Endothelial cell of umbilical vein (primary cell): Measurements from ENCODE around the gene PHEX. TPM values are rescaled to one million over a fixed set of nuclear protein-coding genes. Genes with fewer than 3 reads are reported as not detected.
A peak's percentile ranks its signal among the peaks of the same experiment; 100 is the strongest.

ENCODE experiments used
- BruUV-seq: library from RNA; stranded (reverse); fragments of 400-500 nt; replicated peaks from 2 replicates; lab custom pipeline; 2021; lab: Mats Ljungman, UMichigan
- CTCF ChIA-PET: fragments of 300-600, 350-600 bp; sonication (Branson Sonifier 250); formaldehyde crosslinking; loops from one replicate; lab custom pipeline; 2021; ENCODE audit warnings: antibody characterized with exemption, inconsistent platforms; lab: Charles Lee
- POLR2A ChIA-PET: fragments of 300-600, 350-600 bp; sonication (Branson Sonifier 250); formaldehyde crosslinking; loops from one replicate; lab custom pipeline; 2021; ENCODE audit warnings: antibody characterized with exemption, inconsistent platforms; lab: Charles Lee
- DNase-seq: peaks from one replicate; pipeline ENCODE4 v3.0.0-alpha.2; 2011; ENCODE audit warnings: low read depth, low spot score
- FAIRE-seq: peaks from 2 replicates; lab custom pipeline; 2011; peaks lifted over from hg19 to GRCh38; lab: Jason Lieb, UNC
- H2AFZ ChIP-seq: 2 replicates; pipeline ENCODE4 v1.6.0; 2012; ENCODE audit warnings: low read depth, low read length, control low read depth, inconsistent platforms
- H3K27ac ChIP-seq: 2 replicates; pipeline ENCODE4 v1.5.1; 2011; ENCODE audit warnings: low read depth, mild to moderate bottlenecking, control low read depth, low read length, moderate library complexity; ENCODE audit not compliant: insufficient read depth
- H3K27me3 ChIP-seq, 2 experiments: 2 replicates each; pipeline versions ENCODE4 v1.6.0 to v1.6.1; 2011; ENCODE audit warnings: low read length in 2 of 2, mixed read lengths in 1 of 2; ENCODE audit not compliant: control insufficient read depth in 2 of 2, insufficient read depth in 2 of 2
- H3K36me3 ChIP-seq, 2 experiments: 2 replicates in 1 of 2; 3 replicates in 1 of 2; pipeline ENCODE4 v1.5.1; 2011; ENCODE audit warnings: low read length in 2 of 2, mild to moderate bottlenecking in 1 of 2, moderate library complexity in 1 of 2; ENCODE audit not compliant: control insufficient read depth in 2 of 2, insufficient read depth in 2 of 2; ENCODE audit errors: extremely low read depth in 1 of 2
- H3K4me1 ChIP-seq: 3 replicates; pipeline ENCODE4 v1.5.1; 2011; ENCODE audit warnings: mild to moderate bottlenecking, low read length; ENCODE audit not compliant: control insufficient read depth, insufficient read depth; ENCODE audit errors: extremely low read depth
- H3K4me2 ChIP-seq: 2 replicates; pipeline ENCODE4 v1.6.1; 2011; ENCODE audit warnings: low read length, control low read depth, mixed read lengths; ENCODE audit not compliant: insufficient read depth
- H3K4me3 ChIP-seq, 3 experiments: fragments of 200-600 bp in 1 of 3; sonication (generic), shearing (Covaris generic) in 1 of 3; replicated peaks in 1 of 3; 2 replicates each; pipeline ENCODE4 v1.5.1; 2011 to 2016; ENCODE audit warnings: control low read depth in 3 of 3, low read length in 3 of 3, mild to moderate bottlenecking in 2 of 3, inconsistent platforms in 1 of 3, low read depth in 1 of 3, moderate library complexity in 1 of 3; ENCODE audit not compliant: insufficient read depth in 1 of 3
- H3K79me2 ChIP-seq: 2 replicates; pipeline ENCODE4 v1.6.0; 2012; ENCODE audit warnings: low read length, inconsistent platforms; ENCODE audit not compliant: control insufficient read depth, insufficient read depth
- H3K9ac ChIP-seq: replicated peaks from 2 replicates; pipeline ENCODE3; 2011; ENCODE audit warnings: low read length, control low read depth; ENCODE audit not compliant: insufficient read depth; ENCODE audit errors: extremely low read depth
- H3K9me1 ChIP-seq: replicated peaks from 3 replicates; pipeline ENCODE4 v1.6.0; 2011; ENCODE audit warnings: mild to moderate bottlenecking, low read length; ENCODE audit not compliant: control insufficient read depth, insufficient read depth; ENCODE audit errors: extremely low read depth
- H3K9me3 ChIP-seq: replicated peaks from 2 replicates; pipeline ENCODE4 v1.5.1; 2012; ENCODE audit warnings: low read length, inconsistent platforms; ENCODE audit not compliant: control insufficient read depth, insufficient read depth
- H4K20me1 ChIP-seq: replicated peaks from 2 replicates; pipeline ENCODE3; 2011; ENCODE audit warnings: mild to moderate bottlenecking, low read length; ENCODE audit not compliant: control insufficient read depth, insufficient read depth; ENCODE audit errors: extremely low read depth
- EZH2 ChIP-seq: IDR thresholded peaks from 2 replicates; pipeline ENCODE4 v1.6.1; 2012; ENCODE audit warnings: borderline replicate concordance, low read depth, mild to moderate bottlenecking, moderate library complexity, low read length, inconsistent platforms; ENCODE audit not compliant: severe bottlenecking
- FOS ChIP-seq: IDR thresholded peaks from 2 replicates; pipeline ENCODE4 v1.6.1; 2011; ENCODE audit warnings: mild to moderate bottlenecking, low read length, moderate library complexity, borderline replicate concordance; ENCODE audit not compliant: insufficient read depth
- GATA2 ChIP-seq: IDR thresholded peaks from 2 replicates; pipeline ENCODE4 v1.7.0; 2011; ENCODE audit warnings: low read depth, mild to moderate bottlenecking, moderate library complexity, mixed read lengths, low read length; ENCODE audit not compliant: insufficient read length, insufficient read depth
- JUN ChIP-seq: IDR thresholded peaks from 2 replicates; pipeline ENCODE4 v1.6.1; 2011; ENCODE audit warnings: borderline replicate concordance, low read depth; ENCODE audit not compliant: insufficient read length, insufficient read depth
- MYC ChIP-seq: IDR thresholded peaks from one replicate; pipeline ENCODE4 v1.6.1; 2011; ENCODE audit warnings: mild to moderate bottlenecking, low read depth, low read length
- POLR2A ChIP-seq: IDR thresholded peaks from 2 replicates; pipeline ENCODE4 v1.6.1; 2012; ENCODE audit warnings: low read depth, mild to moderate bottlenecking, control low read depth, low read length
- POLR2AphosphoS5 ChIP-seq: IDR thresholded peaks from 2 replicates; pipeline ENCODE4 v1.6.1; 2012; ENCODE audit warnings: low read depth, mild to moderate bottlenecking, control low read depth, low read length, moderate library complexity; ENCODE audit not compliant: insufficient read depth
- dilution Hi-C: fragments of 300-500 bp; cut with MboI; formaldehyde crosslinking; loops from one replicate; pipeline ENCODE4 v1.15.0; 2019; ENCODE audit warnings: low sequenced_read_pairs; ENCODE audit not compliant: extremely low pct_ligation_motif_present
- intact Hi-C: fragments of 100-400 bp; cut with micrococcal nuclease; formaldehyde crosslinking; loops from one replicate; pipeline ENCODE4 v1.10.0; 2022
- polyA plus RNA-seq, 4 experiments: library from polyadenylated mRNA; depleted of rRNA in 3 of 4; stranded (reverse) in 3 of 4; unstranded in 1 of 4; fragments of >200 nt; gene quantifications; 2 replicates each; pipeline versions ENCODE4 v1.2.1 to v1.2.3, GENCODE V29; 2011 to 2012; ENCODE audit warnings: missing spikeins in 1 of 4
- total RNA-seq: library from RNA; stranded (reverse); gene quantifications from 2 replicates; pipeline ENCODE4 v1.2.3, GENCODE V29; 2021
- TF ChIP-seq, protein P1 (sequence below), 2 donors: IDR thresholded peaks; 1 replicate in 1 of 2; 2 replicates in 1 of 2; pipeline ENCODE4 v1.5.1; 2011; ENCODE audit warnings: low read length in 2 of 2, mild to moderate bottlenecking in 2 of 2, moderate library complexity in 2 of 2, control low read depth in 1 of 2, inconsistent platforms in 1 of 2, low read depth in 1 of 2; ENCODE audit not compliant: insufficient read depth in 1 of 2; ENCODE audit errors: extremely low read depth in 1 of 2
- TF ChIP-seq, protein P2 (sequence below): IDR thresholded peaks from 2 replicates; pipeline ENCODE4 v1.6.1; 2011; ENCODE audit not compliant: insufficient read depth, insufficient read length

The PHEX gene
- total and polyA plus RNA-seq, 2 donors (not counting 3 experiments of a cell fraction or from before 2014, with no cell fraction given) = 0.07 to 0.44 TPM

DNA sequence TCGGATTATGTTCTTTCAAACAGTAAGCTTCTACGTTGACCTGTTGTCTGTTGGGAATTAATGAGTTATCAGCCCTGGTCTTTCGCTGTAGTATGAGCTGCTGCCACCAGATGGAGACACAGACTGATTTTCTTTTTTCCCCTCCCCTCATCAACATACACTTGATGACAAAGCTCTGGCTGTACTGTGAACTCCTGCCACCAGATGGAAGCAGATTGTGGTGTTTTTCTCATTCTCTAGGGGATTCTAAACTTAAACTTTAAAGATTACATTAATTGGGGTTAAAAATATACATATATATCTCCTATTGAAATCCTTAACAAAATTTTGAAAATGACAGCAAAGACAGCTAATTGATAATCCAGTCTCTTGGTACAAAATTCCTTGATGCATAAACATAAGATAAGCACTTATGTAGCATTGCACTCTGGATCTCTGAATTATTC is 46.8 kb upstream of the PHEX start:
- no peak overlapping the region for H3K4me2 ChIP-seq
- no peak overlapping the region for H3K9ac ChIP-seq
- H3K9me3 ChIP-seq = no peaks in the 10 kb centered on the region
- no peaks in the 10 kb centered on the region for H3K4me1 ChIP-seq
- CTCF ChIA-PET = interaction anchor here (0.6 to 2.4 kb wide), 39 partner anchors 10 to 1918 kb away, joined by 3 to 36 read pairs (median 4); partner anchors contain the start of gene MBTPS2
- dilution Hi-C loops (no loop called here), intact Hi-C loops (loop anchor here (1.0 to 5.0 kb wide), 6 partner anchors 151 to 1631 kb away; no protein-coding TSS in a partner anchor)
- BruUV-seq = no TSS peak
- DNase-seq (peak; percentile 83), FAIRE-seq (peak; percentile 94)
- no peaks in the 10 kb centered on the region for H3K27me3 ChIP-seq
- POLR2A ChIA-PET = no interaction called here
- H3K27ac ChIP-seq = no peak overlapping the region
- H3K9me1 ChIP-seq = no peaks in the 10 kb centered on the region
- H4K20me1 ChIP-seq = no peaks in the 10 kb centered on the region
- no peak overlapping the region for H2AFZ ChIP-seq
- H3K36me3 ChIP-seq = peaks cover 6 to 7% of the 10 kb centered on the region in 2 experiments
- no peak overlapping the region for H3K4me3 ChIP-seq
- H3K79me2 ChIP-seq = no peaks in the 10 kb centered on the region
- TF ChIP-seq, protein P1, sequence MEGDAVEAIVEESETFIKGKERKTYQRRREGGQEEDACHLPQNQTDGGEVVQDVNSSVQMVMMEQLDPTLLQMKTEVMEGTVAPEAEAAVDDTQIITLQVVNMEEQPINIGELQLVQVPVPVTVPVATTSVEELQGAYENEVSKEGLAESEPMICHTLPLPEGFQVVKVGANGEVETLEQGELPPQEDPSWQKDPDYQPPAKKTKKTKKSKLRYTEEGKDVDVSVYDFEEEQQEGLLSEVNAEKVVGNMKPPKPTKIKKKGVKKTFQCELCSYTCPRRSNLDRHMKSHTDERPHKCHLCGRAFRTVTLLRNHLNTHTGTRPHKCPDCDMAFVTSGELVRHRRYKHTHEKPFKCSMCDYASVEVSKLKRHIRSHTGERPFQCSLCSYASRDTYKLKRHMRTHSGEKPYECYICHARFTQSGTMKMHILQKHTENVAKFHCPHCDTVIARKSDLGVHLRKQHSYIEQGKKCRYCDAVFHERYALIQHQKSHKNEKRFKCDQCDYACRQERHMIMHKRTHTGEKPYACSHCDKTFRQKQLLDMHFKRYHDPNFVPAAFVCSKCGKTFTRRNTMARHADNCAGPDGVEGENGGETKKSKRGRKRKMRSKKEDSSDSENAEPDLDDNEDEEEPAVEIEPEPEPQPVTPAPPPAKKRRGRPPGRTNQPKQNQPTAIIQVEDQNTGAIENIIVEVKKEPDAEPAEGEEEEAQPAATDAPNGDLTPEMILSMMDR (IDR thresholded peaks at IDR 0.05; ENCODE audit: extremely low read depth in 1 of 2, insufficient read depth in 1 of 2, low read depth in 1 of 2, low read length in 2 of 2) = peak; percentile 61 to 67
- no peak for TF ChIP-seq GATA2
- TF ChIP-seq, protein P2, sequence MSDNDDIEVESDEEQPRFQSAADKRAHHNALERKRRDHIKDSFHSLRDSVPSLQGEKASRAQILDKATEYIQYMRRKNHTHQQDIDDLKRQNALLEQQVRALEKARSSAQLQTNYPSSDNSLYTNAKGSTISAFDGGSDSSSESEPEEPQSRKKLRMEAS = no peak

DNA sequence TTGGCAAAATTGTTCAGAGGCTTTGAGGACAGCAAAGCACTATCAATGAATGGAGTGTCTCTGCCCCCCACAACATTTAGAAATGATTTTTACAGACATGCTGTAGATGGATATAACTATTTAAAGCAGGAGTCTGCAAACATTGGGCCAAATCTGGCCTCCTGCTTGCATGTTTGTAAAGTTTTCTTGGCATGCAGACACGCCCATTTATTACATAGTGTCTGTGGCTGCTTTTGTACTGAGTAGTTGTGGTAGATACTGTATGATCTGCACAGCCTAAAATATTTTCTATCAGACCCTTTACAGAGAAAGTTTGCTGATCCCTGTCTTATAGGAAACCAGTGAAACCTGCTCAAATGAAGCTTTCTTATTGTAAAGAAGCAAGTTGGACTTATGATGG is 45.5 kb upstream of the PHEX start:
- Histone ChIP-seq H3K27ac (no peak overlapping the region), H3K36me3 (peaks cover 6 to 7% of the 10 kb centered on the region in 2 experiments), H3K27me3 (no peaks in the 10 kb centered on the region), H3K4me3 (no peak overlapping the region), H3K4me2 (no peak overlapping the region), H3K79me2 (no peaks in the 10 kb centered on the region), H3K9ac (no peak overlapping the region), H2AFZ (no peak overlapping the region), H4K20me1 (no peaks in the 10 kb centered on the region), H3K4me1 (no peaks in the 10 kb centered on the region), H3K9me3 (no peaks in the 10 kb centered on the region), H3K9me1 (no peaks in the 10 kb centered on the region)
- dilution Hi-C loops (no loop called here), intact Hi-C loops (loop anchor here (5.0 kb wide), 1 partner anchor 761 kb away; no protein-coding TSS in a partner anchor)
- TF ChIP-seq GATA2 (no peak), POLR2AphosphoS5 (no peak), POLR2A (no peak), JUN (no peak), MYC (no peak), FOS (no peak), EZH2 (no peak)
- TF ChIP-seq, protein P2 = no peak
- TF ChIP-seq, protein P1 (IDR thresholded peaks at IDR 0.05; ENCODE audit: extremely low read depth in 1 of 2, insufficient read depth in 1 of 2, low read depth in 1 of 2, low read length in 2 of 2) = no peak
- ChIA-PET POLR2A (no interaction called here), CTCF (no interaction called here)
- BruUV-seq = no TSS peak
- DNase-seq (no peak), FAIRE-seq (no peak)
